ENCODE results near the gene SLIT1.

GRCh38 chr10:96955794-96956193 lies 230.0 kb downstream of the SLIT1 start:
- TF ChIP-seq CTCF (IDR thresholded peaks at IDR 0.05 in 4 of 5, conservative IDR thresholded peaks at IDR 0.05 in 1 of 5) (no peak), POLR2A (IDR thresholded peaks at IDR 0.05) (no peak)
